HG02759 (cell line): Measurements from ENCODE around the gene TARS2.

ENCODE experiments used
- ATAC-seq: cut with Tn5 transposase; IDR thresholded peaks from one replicate; pipeline ENCODE4 v1.9.1; 2021; ENCODE audit warnings: mild to moderate bottlenecking, moderate library complexity; ENCODE audit not compliant: unreplicated experiment

TARS2 gene, protein sequence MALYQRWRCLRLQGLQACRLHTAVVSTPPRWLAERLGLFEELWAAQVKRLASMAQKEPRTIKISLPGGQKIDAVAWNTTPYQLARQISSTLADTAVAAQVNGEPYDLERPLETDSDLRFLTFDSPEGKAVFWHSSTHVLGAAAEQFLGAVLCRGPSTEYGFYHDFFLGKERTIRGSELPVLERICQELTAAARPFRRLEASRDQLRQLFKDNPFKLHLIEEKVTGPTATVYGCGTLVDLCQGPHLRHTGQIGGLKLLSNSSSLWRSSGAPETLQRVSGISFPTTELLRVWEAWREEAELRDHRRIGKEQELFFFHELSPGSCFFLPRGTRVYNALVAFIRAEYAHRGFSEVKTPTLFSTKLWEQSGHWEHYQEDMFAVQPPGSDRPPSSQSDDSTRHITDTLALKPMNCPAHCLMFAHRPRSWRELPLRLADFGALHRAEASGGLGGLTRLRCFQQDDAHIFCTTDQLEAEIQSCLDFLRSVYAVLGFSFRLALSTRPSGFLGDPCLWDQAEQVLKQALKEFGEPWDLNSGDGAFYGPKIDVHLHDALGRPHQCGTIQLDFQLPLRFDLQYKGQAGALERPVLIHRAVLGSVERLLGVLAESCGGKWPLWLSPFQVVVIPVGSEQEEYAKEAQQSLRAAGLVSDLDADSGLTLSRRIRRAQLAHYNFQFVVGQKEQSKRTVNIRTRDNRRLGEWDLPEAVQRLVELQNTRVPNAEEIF

GRCh38 chr1:150486966-150487762 lies at the start of gene TARS2:
Gene TARS2 (plus strand): TSS chr1:150487419. CDS start chr1:150487451, 32 bp downstream.
- ATAC-seq, result peak; percentile 100

- no peak for ATAC-seq
Measured at GRCh38 chr1:150441121-150441520, 46.1 kb upstream of the TARS2 start.

DNA sequence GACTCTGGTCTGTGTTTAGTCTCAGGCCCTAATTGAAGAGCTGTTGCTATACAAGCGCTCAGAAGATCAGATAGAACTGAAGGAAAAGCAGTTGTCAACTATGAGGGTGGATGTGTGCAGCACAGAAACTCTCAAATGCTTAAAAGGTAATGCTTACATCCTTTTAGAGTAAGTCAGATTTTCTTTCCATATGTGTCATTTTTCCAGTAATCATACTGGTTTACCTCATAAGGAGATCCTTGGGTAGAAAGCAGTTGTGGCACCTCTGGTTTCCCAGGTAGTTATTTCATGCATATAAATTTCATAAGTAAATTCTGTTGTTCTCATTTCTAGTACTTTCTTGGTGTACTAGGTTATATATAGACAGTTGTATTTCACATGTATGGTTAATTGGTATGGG lies 43.0 kb upstream of the TARS2 start:
- ATAC-seq, result no peak

GRCh38 chr1:150456146-150456647 lies 31.0 kb upstream of the TARS2 start:
- no peak for ATAC-seq

DNA sequence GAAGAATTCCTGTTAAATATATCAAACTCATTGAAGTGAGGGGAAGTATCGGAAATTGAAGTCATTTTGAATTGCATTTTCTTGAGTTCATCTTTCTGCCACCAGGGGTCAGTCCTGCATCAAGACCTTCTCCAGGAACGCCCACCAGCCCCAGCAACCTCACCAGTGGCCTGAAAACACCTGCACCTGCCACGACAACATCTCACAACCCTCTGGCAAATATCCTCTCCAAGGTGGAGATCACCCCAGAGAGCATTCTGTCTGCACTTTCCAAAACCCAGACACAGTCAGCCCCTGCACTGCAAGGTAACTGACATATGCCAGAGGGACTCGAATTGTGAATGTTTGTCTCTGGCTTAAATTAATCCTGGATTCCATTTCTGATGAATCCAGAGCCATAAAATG lies 22.8 kb upstream of the TARS2 start:
- no peak for ATAC-seq

GRCh38 chr1:150466964-150467363 lies 20.3 kb upstream of the TARS2 start:
- no peak for ATAC-seq

DNA sequence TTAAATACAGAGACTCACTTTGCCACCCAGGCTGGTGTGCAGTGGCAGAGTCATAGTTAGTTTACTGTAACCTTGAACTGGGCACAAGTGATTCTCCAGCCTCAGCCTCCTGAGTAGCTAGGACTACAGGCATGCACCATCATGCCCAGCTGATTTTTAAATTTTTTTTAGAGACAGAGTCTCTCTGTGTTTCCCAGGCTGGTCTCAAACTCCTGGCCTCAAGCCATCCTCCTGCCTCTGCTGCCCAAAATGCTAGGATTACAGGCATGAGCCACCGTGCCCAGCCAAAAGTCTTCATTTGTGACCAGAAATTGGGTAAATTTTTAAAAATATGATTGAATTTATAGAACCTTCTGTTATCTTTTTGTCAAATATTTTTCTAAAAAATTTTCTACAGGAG lies 17.9 kb upstream of the TARS2 start:
- ATAC-seq, result no peak

DNA sequence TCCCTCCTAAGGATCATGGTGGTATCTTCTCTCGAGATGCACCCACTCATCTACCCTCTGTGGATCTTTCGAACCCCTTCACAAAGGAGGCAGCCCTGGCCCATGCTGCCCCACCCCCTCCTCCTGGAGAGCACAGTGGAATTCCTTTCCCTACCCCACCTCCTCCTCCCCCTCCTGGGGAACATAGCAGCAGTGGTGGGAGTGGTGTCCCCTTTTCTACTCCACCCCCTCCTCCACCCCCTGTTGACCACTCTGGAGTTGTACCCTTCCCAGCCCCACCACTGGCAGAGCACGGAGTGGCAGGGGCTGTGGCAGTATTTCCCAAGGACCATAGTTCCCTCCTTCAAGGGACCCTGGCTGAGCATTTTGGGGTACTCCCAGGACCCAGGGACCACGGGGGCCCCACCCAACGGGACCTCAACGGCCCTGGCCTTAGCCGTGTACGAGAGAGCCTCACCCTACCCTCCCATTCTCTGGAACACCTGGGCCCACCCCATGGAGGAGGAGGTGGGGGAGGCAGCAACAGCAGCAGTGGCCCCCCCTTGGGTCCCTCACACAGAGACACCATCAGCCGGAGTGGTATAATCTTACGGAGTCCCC lies 14.5 kb upstream of the TARS2 start:
- no peak for ATAC-seq

GRCh38 chr1:150473659-150474058 lies 13.6 kb upstream of the TARS2 start:
- no peak for ATAC-seq

- ATAC-seq, result no peak
Measured at GRCh38 chr1:150474869-150475268, 12.3 kb upstream of the TARS2 start.

DNA sequence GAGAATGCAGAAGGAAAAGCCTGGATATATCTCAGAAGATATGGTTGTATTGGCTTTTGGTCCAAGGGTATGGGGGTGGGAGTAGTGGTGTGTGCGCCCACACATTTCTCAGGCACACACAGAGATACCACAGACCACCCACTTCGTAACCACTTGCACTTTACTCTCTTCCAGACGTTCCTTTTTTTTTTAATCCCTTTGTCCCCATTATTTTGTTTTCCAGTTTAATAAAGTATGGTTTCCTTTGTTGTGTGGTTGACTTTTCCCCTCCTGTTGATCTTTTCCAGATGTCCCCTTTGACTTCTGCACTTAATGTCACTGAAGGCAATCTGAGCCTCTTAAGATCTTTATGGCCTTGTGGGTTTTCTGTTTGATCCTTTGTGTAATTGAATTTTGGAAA lies 10.5 kb upstream of the TARS2 start:
- ATAC-seq, result no peak

- no peak for ATAC-seq
Measured at GRCh38 chr1:150477320-150477719, 9.9 kb upstream of the TARS2 start.

- no peak for ATAC-seq
Measured at GRCh38 chr1:150477733-150478132, 9.5 kb upstream of the TARS2 start.

DNA sequence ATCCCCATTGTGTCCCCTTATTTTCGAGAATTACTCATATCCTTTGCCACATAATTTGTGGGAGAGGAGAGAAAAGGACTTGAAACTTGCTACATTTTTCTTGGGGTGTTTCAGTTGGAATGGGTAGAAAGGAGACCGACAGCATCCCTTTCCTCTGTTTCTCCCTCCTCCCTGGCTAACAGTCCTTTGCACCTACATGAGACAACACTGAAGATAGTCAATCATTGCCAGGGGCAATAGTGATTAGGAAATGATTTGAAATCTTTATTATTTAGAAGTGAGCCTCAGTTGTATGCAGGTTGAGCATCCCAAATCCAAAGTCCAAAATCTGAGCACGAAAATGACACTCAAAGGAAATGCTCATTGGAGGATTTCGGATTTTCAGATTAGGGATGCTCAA lies 7.8 kb upstream of the TARS2 start:
- ATAC-seq, result no peak

GRCh38 chr1:150479927-150480352 lies 7.3 kb upstream of the TARS2 start:
- ATAC-seq, result no peak

GRCh38 chr1:150484431-150484830 lies 2.8 kb upstream of the TARS2 start:
- no peak for ATAC-seq

DNA sequence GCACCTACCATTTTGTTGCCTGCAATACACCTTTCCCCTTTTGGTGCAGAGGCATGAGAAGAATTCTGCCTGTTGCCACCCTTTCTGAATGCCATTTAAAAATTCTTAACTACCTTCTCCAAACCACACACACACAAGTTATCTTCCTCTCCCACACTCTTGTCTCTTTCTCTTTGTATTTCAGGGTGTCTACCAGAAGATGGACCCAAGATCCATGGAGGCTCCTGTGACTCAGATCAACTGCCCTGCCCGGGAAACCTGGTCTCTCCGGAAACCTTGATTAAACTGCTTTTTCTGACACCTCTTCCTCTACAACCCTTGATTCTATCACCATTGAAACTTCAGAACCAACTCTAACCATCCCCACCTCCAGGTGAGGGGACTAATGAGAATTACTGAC lies 2.4 kb upstream of the TARS2 start:
- ATAC-seq, result no peak

- no peak for ATAC-seq
Measured at GRCh38 chr1:150487763-150488115, 520 bp downstream of the TARS2 start.

GRCh38 chr1:150493175-150493574 lies 6.0 kb downstream of the TARS2 start:
- no peak for ATAC-seq

DNA sequence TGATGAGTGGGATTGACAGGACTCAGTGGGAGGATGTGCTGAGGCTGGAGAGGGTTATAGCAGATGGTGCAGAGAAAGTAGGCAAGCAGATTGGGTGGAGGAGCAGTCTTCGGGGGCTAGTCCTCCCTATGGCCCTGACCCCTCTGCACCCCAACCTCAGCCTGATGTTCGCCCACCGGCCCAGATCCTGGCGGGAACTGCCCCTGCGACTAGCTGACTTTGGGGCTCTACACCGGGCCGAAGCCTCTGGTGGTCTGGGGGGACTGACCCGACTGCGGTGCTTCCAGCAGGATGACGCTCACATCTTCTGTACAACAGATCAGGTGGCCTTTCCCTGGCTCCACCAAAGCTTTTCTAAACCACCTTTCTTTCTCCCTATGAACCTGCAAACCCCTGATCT lies 11.1 kb downstream of the TARS2 start:
- no peak for ATAC-seq

DNA sequence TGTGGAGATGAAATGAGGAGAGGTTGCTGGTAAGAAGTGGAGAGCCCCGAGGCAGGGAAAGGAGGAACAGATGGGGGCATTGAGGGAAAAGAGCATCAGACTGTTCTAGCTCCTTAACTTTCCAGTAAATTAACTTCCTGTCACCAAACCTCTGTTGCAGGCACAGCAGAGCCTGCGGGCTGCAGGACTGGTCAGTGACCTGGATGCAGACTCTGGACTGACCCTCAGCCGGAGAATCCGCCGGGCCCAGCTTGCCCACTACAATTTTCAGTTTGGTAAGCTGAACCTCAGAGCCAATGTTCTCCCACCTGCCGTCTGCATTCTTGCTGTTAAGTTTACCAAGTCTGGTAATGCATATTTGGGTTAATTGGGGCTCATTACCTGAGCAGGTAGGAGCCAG lies 18.2 kb downstream of the TARS2 start:
- no peak for ATAC-seq
